Jurkat, Clone E6-1 (cell line): ENCODE measurements around the gene SGCD.

Source experiments
- DNase-seq: peaks from one replicate; pipeline ENCODE4 v3.0.0-alpha.2; 2011; ENCODE audit warnings: low read depth, low spot score
- H3K4me3 ChIP-seq: 2 replicates; pipeline ENCODE4 v1.5.1; 2011; ENCODE audit warnings: mild to moderate bottlenecking, low read length, control low read depth, moderate library complexity

SGCD gene

DNA sequence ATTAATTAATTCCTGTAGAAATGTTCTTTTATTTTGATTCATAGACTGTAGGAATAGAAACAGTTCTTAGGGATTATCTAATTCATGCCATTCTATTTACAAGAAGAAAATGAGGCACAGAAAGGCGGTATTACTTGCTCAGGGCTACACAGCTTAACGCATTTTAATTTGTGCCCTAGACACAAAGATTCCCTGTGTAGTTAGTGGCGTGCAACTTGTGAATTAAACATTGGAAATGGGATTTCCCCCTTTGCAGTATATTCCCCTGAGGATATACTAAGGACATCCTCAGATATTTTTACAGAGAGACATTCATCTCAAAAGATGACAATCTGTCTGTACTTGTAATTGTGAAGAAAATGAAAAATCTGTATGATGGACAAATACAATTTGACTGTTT is 108.1 kb downstream of the SGCD start:
- no peak for DNase-seq
- no peak overlapping the region for H3K4me3 ChIP-seq

DNA sequence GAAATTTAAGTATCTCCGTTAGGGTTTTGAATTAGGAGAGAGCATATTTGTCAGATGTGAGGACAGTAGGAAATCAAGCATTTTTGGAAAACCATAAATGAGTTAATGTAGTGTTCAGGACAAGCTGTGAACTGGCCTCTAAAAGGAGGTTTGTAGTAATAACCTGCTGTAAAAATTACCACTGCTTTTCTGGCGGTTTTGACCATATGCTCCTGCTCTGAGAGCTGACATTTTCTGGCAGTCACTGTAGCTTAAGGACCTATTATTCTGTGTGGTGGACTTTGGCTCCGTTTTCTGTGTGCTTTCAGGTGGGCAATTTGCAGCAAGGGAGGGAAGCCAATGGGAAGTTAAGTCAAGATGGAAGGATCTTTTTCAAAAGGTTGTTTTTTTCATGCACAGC is 111.1 kb downstream of the SGCD start:
- H3K4me3 ChIP-seq: no peak overlapping the region
- DNase-seq: no peak

DNA sequence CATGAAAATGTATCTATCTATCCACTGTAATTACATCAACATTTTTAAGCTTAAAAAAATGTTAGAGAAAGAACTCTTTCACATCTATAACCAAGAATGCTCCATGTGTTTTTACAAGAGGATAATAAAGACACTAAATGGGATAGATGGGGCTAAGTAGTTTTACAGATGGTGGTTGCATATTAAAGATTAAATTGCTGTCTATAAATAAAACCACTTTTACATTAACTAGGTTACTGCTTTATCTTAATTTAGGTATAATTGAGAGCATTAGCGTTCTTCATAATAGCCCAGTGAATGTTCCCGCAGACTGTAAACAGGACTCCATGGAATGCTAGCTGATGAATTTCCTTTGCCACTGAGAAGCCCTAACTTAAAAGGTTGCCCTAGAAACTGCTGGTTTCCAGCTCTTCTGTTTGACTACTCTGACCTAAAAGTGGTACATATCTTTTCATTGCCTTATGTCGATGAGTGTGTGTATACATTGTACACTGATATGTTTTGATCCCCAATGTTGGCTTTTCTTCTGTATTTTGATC is 117.9 kb downstream of the SGCD start:
- no peak overlapping the region for H3K4me3 ChIP-seq
- DNase-seq: no peak

DNA sequence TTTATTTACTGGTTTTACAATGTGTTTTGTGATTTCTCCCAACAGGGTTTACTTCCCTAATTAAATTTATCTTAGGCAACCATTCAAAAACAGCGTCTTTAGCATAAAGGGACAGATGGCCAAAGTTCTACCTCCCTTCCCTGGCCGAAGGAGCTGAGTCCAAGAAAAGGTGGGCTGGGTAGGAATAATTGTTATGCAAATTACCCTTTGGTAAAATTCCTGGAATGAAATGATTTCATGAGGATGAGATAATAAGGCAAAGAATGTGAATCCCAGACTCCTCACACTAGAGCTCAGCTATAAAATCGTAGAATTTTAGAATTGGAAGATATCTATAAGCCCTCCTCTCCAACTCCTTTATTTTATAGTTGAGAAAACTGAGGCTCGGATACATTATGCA is 119.6 kb downstream of the SGCD start:
- H3K4me3 ChIP-seq: no peak overlapping the region
- DNase-seq: no peak

DNA sequence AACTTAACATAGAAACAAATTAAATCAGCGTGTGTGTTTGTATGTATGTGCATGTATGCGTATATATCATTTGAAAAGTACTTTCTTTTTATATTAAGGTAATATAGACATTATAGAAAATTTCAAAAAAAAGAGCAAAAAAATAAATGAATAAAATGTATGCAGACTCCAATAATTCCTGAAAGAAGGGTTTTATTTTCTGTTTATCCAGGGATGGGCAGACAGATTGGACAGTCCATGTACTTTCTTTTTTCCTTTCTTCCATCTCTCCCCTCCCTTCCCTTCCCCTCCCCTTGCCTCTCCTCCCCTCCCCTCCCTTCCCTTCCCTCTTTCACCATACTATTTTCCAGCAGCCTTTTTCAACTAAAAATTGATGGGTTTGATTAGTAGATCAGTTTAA is 123.8 kb downstream of the SGCD start:
- H3K4me3 ChIP-seq: no peak overlapping the region
- no peak for DNase-seq

DNA sequence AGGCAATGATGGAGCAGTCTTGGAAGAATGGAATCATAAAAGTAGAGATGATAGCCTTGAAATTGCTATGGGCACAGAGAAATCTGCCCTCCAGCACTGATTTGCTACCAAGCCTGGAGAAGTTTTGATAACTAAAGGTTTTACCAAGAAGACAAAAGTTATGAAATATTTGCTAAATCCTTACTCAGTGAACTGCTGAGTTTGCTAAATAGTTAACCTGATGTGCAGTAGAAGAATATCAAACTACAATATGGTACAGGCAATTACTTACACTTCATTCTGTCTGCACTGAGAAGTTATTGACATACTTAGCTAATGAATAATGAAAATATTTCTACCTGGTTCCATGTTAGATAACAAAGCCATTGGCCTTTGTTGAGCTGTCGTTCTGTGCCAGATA is 124.5 kb downstream of the SGCD start:
- no peak for DNase-seq
- H3K4me3 ChIP-seq: no peak overlapping the region

DNA sequence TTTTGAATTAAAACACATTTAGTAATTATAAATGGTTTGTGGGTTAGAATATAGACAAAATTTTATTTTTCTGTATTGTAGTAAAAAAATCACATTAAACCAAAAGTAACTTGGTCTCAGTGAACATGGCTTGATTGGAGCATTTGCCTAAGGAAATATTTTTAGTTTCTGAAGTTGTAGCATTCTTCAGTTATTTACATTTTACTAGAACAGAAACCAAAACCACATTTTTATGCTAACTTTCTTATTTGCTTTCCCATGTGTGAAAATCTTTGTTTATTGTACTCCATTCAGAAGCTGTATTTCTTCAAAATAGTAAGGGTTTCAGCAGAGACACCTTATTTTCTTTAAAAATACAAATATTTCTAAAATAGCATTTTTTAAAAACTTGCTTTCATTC is 129.9 kb downstream of the SGCD start:
- DNase-seq: no peak
- H3K4me3 ChIP-seq: no peak overlapping the region

DNA sequence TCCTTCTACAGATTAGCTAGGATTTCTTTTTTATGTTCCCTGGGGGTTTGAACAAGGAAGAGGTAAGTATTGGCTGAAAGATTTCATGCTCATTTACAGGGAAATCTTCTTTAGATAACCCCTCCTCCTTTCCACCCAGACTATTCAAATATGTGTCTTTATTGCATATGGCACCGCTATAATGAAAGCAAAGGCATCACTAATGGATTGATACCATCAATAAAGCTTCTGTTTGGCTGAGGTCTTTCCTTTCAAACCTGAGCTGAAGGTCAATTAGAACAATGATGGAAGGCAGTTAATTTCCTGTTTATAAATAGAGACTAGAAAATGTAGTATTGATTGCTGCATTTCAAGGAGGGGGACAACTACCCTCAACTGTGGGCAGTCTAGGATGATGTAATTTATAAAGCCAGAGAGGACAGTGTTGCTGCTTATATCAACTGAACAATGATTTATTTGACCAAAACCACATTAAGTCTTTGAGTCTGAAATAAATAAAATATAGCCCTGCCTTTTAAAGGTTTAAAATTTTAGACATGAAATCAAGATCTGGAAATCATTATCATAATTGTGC is 132.9 kb downstream of the SGCD start:
- H3K4me3 ChIP-seq: no peak overlapping the region
- no peak for DNase-seq

DNA sequence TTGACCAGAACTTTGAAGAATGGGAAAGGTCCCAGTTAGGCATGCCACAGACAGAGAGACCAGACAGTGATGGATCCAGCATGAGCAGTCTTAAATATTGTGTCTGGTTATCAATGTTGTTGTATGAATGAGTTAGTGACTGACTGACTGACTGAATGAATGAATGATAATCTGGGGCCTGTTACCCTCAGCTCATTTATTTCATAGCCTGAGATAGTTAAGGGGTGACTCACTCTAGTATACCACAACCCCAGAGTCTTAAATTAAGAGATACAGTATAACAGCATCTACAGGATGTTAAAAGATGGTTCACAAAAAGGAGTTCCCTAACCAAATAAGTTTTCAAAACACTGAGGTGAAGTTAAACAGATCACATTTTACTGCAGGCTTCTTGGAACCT is 133.5 kb downstream of the SGCD start:
- no peak overlapping the region for H3K4me3 ChIP-seq
- DNase-seq: no peak

DNA sequence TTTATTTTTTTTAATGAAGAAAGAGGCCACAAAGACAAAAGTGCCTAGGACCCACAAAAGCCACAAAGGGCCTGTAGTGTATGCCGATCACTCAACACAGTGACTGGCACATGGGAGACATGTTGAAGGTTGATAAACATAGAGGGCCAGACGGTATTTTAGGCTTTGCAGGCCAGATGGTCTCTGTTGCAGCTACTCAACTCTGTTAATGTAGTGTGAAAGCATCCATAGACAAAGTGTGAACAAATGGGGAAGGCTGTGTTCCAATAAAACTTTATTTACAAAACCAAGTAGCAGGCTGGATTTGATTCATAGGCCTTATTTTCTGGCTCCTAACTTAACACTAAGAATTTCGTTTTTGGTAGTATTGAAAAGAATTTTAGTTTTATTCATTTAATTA is 139.9 kb downstream of the SGCD start:
- no peak for DNase-seq
- H3K4me3 ChIP-seq: no peak overlapping the region

DNA sequence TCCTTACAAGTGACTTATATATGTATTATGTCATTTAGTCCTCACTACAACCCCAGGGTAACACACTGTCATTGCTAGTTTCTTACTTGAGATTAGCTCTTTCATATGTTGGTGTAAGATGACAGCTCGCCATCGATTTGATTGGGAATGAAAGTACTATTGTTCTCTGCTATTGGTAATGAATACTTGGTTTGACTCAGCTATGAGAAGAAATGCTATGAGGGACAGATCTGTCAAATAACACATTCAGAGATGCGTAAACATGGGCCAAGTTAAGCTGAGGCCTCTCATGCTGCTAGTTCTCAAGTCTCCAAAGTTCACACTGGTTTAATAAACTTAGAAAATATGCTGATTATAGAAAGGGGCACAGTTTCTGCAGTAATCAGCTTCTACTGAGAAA is 142.7 kb downstream of the SGCD start:
- H3K4me3 ChIP-seq: no peak overlapping the region
- no peak for DNase-seq

DNA sequence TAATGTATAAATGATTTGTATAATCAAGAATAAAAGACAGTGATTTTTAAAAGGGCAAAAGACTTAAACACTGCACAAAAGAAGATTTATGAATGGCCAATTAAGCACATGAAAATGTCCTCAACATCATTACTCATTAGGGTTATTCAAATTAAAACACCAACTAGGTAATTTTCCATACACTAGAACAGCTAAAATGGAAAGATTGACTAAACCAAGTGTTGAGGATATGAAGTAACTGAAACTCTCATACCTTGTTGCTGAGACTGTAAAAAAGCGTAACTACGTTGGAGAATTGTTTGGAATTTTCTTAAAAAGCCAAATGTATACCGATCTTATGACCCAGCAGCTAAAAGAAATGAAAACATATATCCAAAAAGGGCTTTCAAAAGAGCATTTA is 144.9 kb downstream of the SGCD start:
- DNase-seq: no peak
- H3K4me3 ChIP-seq: no peak overlapping the region

DNA sequence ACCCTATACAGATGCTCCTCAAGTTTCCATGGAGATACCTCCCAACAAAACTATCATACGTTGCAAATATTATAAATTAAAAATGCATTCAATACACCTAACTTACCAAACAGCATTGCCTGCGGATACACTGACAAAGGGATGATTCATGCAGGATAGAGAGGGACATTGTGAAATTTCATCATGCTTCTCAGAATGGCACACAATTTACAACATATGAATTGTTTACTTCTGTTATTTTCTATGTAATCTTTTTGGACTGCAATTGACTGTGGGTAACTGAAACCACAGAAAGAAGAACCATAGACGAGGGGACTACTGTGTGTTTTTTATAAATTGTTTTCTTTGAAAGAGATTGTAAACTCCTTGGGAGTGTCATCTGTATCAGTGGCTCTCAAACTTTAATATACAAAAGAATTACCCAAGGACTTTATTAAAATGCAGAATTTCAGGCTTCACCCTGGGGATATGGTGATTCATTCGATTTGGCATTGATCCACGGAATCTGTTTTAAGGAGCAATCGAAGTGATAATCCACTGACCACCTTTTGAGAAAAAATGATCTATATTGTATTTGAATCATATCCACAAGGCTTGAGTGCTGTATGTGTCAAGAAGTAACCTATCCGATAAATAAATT is 146.4 kb downstream of the SGCD start:
- DNase-seq: no peak
- no peak overlapping the region for H3K4me3 ChIP-seq

DNA sequence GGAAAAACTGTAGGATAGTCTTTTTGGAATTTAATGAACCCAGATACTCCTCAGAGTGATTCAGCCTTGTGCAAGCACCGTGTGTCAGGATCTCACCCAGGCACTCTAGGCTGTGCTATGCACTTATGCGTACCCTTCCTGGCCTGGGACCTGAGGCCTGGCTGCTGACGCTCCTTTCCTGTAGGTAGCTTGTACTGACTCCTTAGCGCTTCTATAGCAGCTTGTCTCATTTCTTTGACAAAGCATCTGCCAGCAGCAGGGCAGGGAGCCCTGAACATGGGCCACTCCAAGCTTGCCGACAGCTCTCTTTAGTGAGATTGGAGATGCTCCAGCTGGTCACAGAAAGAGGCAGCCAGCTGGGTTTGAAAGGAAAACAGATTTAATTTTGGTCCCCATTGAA is 147.3 kb downstream of the SGCD start:
- no peak for DNase-seq
- no peak overlapping the region for H3K4me3 ChIP-seq

DNA sequence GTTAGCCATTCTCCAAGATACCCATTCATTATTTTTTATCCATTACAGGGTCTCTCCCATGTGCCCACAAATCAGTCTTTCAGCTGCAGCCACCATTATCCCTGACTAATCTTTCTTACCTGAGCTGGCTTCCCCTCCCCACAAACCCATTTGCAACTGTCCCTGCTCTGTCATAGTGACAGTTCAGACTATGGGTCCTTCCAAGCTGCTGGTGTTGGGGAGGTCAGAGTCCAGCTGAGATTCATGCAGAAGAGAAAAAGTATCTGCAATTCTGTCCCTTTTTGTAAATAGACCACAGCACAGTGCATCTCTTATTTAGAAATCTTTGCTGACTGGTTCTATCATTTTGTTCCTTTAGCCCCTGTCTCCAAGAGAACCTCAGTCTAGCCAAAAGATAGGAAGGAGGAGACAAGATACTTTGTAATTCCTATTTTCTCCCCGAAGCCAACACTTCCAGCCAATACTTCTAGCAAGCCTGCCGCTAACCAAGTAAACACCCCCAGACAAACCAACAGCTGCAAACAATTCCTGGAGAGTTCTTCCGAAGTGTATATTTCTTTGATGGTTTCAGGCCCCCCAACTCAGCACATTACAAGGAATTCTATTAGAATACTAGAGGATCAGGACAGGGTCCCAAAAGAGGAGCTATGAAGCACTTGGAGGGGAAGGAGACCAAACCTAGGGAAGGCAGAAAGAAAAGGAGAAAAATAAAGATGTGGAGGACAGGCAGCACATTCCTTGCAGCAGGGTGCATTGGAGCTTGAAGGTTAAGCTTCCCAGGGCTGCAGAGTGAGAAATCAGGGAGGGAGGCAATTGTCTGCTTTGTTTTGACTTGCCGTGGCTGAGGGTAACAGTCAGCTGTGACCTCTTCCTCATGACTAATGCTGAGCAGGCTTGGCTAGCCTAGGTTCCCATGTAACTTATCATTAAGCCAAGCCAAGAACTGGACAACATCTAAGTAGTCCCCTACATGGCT is 148.5 kb downstream of the SGCD start:
- no peak for DNase-seq

DNA sequence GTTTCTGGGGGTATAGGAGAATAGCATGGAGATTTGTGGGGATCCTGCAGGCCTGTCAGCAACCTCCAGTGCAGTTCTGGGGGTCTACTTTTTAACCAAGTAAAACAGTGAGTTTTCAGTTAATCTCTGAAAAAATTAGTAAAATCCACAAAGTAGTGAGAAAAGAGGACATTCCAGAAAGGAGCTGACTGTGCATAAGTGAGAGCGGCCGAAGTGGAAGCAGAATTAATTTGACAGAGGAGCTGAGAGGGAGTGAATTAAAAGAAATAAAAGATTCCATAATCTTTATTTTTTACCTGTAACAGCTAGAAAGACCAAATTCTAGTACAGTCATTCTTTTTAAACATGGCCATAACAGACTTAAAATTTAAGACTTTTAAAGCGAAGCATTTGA is 149.2 kb downstream of the SGCD start:
- no peak overlapping the region for H3K4me3 ChIP-seq
- DNase-seq: no peak

More for the DNA sequence above, 148.5 kb downstream of the SGCD start:
- no peak overlapping the region for H3K4me3 ChIP-seq

DNA sequence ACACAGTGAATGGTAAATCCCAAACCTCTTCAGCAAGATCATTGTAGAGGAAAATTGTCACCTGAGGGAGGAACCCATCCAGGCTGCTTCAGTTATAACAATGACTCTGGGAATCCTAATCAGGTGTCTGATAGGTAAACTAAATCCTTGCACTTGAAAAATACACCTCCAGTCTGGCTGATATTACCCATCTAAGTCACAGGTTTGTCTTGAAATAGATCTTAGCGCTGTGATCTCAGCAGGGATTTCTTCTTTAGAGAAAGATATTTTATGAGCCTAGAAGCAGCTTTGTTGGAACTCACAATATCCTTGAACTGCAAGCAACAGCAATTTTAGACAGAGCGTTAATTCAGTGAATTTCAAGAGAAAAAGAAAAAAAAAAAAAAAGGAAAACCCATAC is 149.7 kb downstream of the SGCD start:
- DNase-seq: no peak
- no peak overlapping the region for H3K4me3 ChIP-seq

DNA sequence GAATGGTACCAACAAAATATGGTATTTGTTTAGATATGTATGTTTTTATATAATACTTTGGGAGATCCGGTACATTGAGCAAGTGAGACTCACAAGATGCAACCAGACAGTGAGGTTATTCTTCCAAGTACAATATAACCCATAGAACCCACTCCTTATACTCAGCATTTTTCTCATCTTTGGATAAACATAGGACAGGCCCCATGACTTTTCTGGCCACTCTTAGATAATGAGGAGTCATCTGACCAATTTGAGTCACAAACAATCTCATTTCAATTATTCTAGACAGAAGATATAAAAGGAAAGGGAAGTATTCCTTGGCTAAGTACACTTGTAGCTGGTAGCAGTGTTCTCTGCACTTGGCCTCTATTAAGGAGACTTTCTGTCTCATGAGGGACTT is 150.2 kb downstream of the SGCD start:
- DNase-seq: no peak
- H3K4me3 ChIP-seq: no peak overlapping the region

DNA sequence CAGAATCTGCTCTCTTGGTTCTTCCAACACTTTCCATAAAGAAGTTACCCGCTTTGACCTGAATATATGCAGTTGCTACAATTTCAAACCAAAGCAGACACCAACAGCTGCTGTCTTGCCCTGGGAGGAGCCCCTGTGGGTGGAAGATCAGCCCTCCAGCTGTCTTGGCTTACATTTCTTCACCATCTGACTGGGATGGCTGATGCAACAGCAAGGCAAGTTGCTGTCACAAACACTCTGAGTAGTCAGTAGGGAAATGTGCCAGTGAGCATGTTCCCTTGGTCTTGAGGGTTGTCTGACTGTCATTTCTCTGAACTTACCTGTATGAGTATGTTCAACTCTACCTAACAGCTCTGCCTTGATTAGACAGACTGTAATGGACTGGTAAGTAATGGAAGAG is 152.9 kb downstream of the SGCD start:
- DNase-seq: no peak
- no peak overlapping the region for H3K4me3 ChIP-seq

DNA sequence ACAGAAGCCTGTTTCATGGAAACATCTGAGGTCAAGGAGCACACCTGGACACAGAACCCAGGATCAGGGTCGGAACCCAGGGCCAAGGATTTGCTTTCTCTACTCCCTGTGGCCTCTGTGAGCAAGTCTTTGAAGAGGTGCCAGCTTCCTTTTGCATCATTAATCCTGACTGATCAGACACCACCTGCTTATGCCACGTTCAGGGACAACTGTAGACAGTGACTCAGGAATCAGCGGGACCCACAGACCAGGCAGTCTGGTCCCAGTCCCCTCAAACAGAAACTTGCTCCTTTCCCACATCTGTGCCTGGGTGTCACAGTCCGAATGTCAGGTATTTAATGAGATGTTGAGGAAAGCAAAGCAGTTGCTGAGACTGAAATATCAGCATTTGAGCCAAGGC is 154.8 kb downstream of the SGCD start:
- DNase-seq: no peak
- H3K4me3 ChIP-seq: no peak overlapping the region
